ENCODE measurements around the gene TGFBR3. TPM values are rescaled to one million over a fixed set of nuclear protein-coding genes. Genes with fewer than 3 reads are reported as not detected.
A peak's percentile ranks its signal among the peaks of the same experiment; 100 is the strongest.

The TGFBR3 gene
- total and polyA plus RNA-seq, 2 of the 13 experiments (the other 11 are each of a cell fraction or from before 2014, with no cell fraction given), result 76.5 to 195 TPM

DNA sequence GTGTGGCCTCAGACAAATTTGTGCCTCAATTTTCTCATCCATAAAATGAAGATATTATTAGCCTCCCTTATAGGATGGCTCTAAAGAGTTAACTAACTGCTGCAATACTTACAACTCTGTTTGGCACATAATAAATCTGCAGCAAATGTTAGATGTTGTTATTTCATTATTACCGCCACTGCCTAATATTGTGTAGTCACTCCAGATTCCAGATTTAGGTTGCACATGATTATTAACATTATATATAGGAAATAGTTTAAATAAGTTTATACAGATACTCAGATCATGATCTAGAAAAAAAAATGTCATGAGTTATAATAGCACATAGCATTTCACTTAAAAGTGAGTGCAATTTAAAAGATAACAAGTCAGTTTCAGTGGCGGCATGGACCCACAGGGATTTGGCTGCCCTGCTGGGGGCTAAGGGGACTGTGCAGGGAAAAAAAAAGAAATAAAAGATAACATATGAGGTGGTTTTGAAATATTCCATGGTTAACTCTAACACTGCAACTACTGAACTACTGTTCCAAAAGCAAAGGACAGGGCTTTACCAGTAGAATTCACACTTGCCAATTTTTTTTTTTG lies 170.4 kb downstream of the TGFBR3 start:
- POLR2A ChIA-PET, result no interaction called here
- no peak for TF ChIP-seq HNF4A (CRISPR knock-in tag; IDR thresholded peaks at IDR 0.05)
- no peak for TF ChIP-seq MAF1 (CRISPR knock-in tag; IDR thresholded peaks at IDR 0.05; ENCODE audit: borderline replicate concordance)
- TF ChIP-seq, protein P1, sequence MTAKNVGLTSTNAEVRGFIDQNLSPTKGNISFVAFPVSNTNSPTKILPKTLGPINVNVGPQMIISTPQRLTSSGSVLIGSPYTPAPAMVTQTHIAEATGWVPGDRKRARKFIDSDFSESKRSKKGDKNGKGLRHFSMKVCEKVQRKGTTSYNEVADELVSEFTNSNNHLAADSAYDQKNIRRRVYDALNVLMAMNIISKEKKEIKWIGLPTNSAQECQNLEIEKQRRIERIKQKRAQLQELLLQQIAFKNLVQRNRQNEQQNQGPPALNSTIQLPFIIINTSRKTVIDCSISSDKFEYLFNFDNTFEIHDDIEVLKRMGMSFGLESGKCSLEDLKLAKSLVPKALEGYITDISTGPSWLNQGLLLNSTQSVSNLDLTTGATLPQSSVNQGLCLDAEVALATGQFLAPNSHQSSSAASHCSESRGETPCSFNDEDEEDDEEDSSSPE (CRISPR knock-in tag; IDR thresholded peaks at IDR 0.05), result no peak
- TF ChIP-seq, protein P2, sequence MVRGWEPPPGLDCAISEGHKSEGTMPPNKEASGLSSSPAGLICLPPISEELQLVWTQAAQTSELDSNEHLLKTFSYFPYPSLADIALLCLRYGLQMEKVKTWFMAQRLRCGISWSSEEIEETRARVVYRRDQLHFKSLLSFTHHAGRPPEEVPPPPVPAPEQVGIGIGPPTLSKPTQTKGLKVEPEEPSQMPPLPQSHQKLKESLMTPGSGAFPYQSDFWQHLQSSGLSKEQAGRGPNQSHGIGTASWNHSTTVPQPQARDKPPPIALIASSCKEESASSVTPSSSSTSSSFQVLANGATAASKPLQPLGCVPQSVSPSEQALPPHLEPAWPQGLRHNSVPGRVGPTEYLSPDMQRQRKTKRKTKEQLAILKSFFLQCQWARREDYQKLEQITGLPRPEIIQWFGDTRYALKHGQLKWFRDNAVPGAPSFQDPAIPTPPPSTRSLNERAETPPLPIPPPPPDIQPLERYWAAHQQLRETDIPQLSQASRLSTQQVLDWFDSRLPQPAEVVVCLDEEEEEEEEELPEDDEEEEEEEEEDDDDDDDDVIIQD (CRISPR knock-in tag; IDR thresholded peaks at IDR 0.05; ENCODE audit: low read depth), result no peak
- no peak for TF ChIP-seq MTF1 (CRISPR knock-in tag; IDR thresholded peaks at IDR 0.05)
- TF ChIP-seq ZNF616 (CRISPR knock-in tag; IDR thresholded peaks at IDR 0.05; ENCODE audit: low read depth), result no peak
- TF ChIP-seq NR2C2 (CRISPR knock-in tag; IDR thresholded peaks at IDR 0.05; ENCODE audit: borderline replicate concordance), result no peak
- TF ChIP-seq PHF5A (CRISPR knock-in tag; IDR thresholded peaks at IDR 0.05; ENCODE audit: low read depth, unreplicated experiment), result no peak
- no peak for TF ChIP-seq ZNF720 (CRISPR knock-in tag; IDR thresholded peaks at IDR 0.05)
- no peak for TF ChIP-seq KMT2B (CRISPR knock-in tag; IDR thresholded peaks at IDR 0.05)
- TF ChIP-seq, protein P3, sequence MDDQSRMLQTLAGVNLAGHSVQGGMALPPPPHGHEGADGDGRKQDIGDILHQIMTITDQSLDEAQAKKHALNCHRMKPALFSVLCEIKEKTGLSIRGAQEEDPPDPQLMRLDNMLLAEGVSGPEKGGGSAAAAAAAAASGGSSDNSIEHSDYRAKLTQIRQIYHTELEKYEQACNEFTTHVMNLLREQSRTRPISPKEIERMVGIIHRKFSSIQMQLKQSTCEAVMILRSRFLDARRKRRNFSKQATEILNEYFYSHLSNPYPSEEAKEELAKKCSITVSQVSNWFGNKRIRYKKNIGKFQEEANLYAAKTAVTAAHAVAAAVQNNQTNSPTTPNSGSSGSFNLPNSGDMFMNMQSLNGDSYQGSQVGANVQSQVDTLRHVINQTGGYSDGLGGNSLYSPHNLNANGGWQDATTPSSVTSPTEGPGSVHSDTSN (CRISPR knock-in tag; IDR thresholded peaks at IDR 0.05; ENCODE audit: borderline replicate concordance), result no peak
- no peak for TF ChIP-seq ZKSCAN5 (CRISPR knock-in tag; IDR thresholded peaks at IDR 0.05)
- Histone ChIP-seq H3K27ac (ENCODE audit: extremely low read length, insufficient read depth, low read length) (no peak overlapping the region), H3K9ac (ENCODE audit: insufficient read depth, low read depth, low read length) (no peak overlapping the region), H3K4me3 (replicated peaks in 1 of 3; ENCODE audit: insufficient read depth in 1 of 3, low read depth in 2 of 3, low read length in 3 of 3) (no peak overlapping the region), H3K4me1 (ENCODE audit: insufficient read depth, low read length) (peaks cover 26% of the 10 kb centered on the region), H2AFZ (ENCODE audit: low read length) (no peak overlapping the region), H3K36me3 (replicated peaks in 1 of 2; ENCODE audit: control insufficient read depth in 1 of 2, insufficient read depth in 2 of 2, low read length in 2 of 2) (peaks cover 36 to 96% of the 10 kb centered on the region in 2 experiments), H3K9me3 (ENCODE audit: low read length) (no peaks in the 10 kb centered on the region), H3K4me2 (ENCODE audit: low read depth, low read length) (no peak overlapping the region), H3K27me3 (ENCODE audit: control insufficient read depth in 1 of 2, insufficient read depth in 2 of 2, low read length in 2 of 2) (no peaks in the 10 kb centered on the region), H4K20me1 (ENCODE audit: insufficient read depth, low read length) (no peaks in the 10 kb centered on the region), H3K79me2 (ENCODE audit: insufficient read depth, low read length) (no peaks in the 10 kb centered on the region)
- in situ Hi-C loops (cut with HindIII; ENCODE audit: extremely low pct_ligation_motif_present, low pct_unique_long_range_greater_than_20kb), result no loop called here
- ATAC-seq, result no peak
- WGBS (ENCODE audit: low lambda C conversion rate), result 95% methylated on average over 2 of the region's 2 CpGs
- intact Hi-C loops (cut with micrococcal nuclease; ENCODE audit: unreplicated experiment), result no loop called here
- no peak for FAIRE-seq
- BruUV-seq (replicated peaks), result TSS peak; percentile 4
- CTCF ChIA-PET (ENCODE audit: low intra/inter-chr PET ratio, low total read pairs), result no interaction called here
- DNase-seq (ENCODE audit: low spot score), result no peak
